Myometrial cell (primary cell): ENCODE measurements around the gene TGFBRAP1. TPM values are rescaled to one million over a fixed set of nuclear protein-coding genes. Genes with fewer than 3 reads are reported as not detected.

ENCODE experiments used
- total RNA-seq: library from RNA; depleted of rRNA; stranded (reverse); fragments of >200 nt; gene quantifications from 2 replicates; pipeline ENCODE4 v1.2.3, GENCODE V29; 2015

The TGFBRAP1 gene, protein sequence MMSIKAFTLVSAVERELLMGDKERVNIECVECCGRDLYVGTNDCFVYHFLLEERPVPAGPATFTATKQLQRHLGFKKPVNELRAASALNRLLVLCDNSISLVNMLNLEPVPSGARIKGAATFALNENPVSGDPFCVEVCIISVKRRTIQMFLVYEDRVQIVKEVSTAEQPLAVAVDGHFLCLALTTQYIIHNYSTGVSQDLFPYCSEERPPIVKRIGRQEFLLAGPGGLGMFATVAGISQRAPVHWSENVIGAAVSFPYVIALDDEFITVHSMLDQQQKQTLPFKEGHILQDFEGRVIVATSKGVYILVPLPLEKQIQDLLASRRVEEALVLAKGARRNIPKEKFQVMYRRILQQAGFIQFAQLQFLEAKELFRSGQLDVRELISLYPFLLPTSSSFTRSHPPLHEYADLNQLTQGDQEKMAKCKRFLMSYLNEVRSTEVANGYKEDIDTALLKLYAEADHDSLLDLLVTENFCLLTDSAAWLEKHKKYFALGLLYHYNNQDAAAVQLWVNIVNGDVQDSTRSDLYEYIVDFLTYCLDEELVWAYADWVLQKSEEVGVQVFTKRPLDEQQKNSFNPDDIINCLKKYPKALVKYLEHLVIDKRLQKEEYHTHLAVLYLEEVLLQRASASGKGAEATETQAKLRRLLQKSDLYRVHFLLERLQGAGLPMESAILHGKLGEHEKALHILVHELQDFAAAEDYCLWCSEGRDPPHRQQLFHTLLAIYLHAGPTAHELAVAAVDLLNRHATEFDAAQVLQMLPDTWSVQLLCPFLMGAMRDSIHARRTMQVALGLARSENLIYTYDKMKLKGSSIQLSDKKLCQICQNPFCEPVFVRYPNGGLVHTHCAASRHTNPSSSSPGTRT
- 11.5 and 11.9 TPM in 2 replicates for total RNA-seq

GRCh38 chr2:105329561-105330495, at the start of gene TGFBRAP1:
TSS of gene TGFBRAP1 (minus strand) at chr2:105329735. CDS start at chr2:105308301, 21,434 bp downstream.

DNA sequence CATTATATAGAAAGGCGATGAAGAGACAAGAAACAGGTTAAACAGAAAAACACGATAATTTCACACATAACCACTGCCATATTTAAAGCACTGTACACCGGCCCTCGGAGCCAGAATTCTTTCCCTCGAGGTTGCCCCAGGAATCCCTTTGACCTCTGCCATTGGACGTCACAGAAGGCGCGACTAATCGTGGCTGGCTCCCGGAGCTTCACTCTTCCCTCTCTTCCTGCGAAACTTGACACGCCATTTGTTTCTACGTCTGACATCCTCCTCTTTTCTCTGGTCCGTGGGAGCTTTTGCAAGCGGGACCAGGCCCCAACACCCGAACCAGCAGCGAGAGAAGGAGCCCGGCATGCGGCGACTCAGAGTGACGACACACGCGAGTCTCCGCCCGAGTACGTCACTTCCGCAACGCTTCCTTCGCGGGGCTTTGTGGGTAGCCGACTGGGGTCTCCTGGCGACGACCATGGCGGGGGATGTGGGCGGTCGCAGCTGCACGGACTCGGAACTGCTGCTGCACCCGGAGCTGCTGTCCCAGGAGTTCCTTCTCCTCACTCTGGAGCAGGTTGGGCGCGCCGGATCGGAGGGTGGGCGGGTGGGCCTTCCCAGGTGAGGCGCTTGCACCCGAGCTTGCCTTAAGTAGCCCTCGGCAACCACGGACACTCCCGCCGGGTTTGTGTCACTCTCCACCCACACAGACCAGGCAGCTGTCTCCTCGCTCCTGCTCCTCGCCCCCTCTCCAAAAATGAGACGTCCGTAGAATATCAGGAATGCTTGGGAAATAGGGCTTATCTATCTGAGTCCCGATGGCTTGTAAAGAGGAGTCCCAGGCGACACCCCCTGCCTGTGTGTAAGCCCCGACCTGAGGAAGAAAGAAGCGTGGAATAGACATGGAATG, 7.8 kb upstream of the TGFBRAP1 start, which contains the start of gene C2orf49:
C2orf49 (plus strand) TSS at position 419 of the 898 bp plus-strand sequence; CDS start at position 467, 48 bp downstream.

GRCh38 chr2:105241443-105241842, 88.1 kb downstream of the TGFBRAP1 start, which contains the start of gene GPR45:
TSS of gene GPR45 (plus strand) at chr2:105241743. CDS start at chr2:105241859, 116 bp downstream.

Other genes with a start within 250 kb of the TGFBRAP1 start
- gene GPR45, start 88.0 kb downstream of the TGFBRAP1 start, total RNA-seq = not detected in 2 replicates
- 9.2 and 9.9 TPM in 2 replicates for gene C2orf49, start 7.8 kb upstream of the TGFBRAP1 start, total RNA-seq
- gene FHL2, start 69.3 kb upstream of the TGFBRAP1 start, total RNA-seq = 279 and 288 TPM in 2 replicates